Left lung (tissue), 10 donors: ENCODE measurements around the gene RORC. TPM values are rescaled to one million over a fixed set of nuclear protein-coding genes. Genes with fewer than 3 reads are reported as not detected.

Source experiments
- ATAC-seq: fragments of 200-7000 bp; cut with Tn5 transposase; one replicate; pipeline ENCODE4 v1.9.1; 2020; ENCODE audit warnings: moderate library complexity
- DNase-seq, 4 donors: peaks; one replicate each; pipeline ENCODE4 v3.0.0-alpha.2; 2013 to 2020
- H3K27ac ChIP-seq, 2 donors: fragments of 200-600 bp; sonication (generic) in 1 of 2; one replicate each; pipeline versions ENCODE4 v1.5.0 to v1.8.0; 2020 to 2021
- H3K27me3 ChIP-seq, 2 donors: fragments of 200-600 bp; sonication (generic) in 1 of 2; one replicate each; pipeline versions ENCODE4 v1.5.0 to v1.8.0; 2020 to 2021
- H3K36me3 ChIP-seq, 2 donors: fragments of 200-600 bp; sonication (generic) in 1 of 2; one replicate each; pipeline versions ENCODE4 v1.5.0 to v1.8.0; 2020 to 2021
- H3K4me1 ChIP-seq, 2 donors: fragments of 200-600 bp; one replicate each; pipeline ENCODE4 v1.8.0; 2021
- H3K4me3 ChIP-seq, 2 donors: fragments of 200-600 bp; sonication (generic) in 1 of 2; one replicate each; pipeline versions ENCODE4 v1.5.0 to v1.8.0; 2020 to 2021; ENCODE audit warnings: mild to moderate bottlenecking in 1 of 2
- H3K9me3 ChIP-seq, 2 donors: fragments of 200-600 bp; sonication (generic) in 1 of 2; one replicate each; pipeline versions ENCODE4 v1.5.0 to v1.8.0; 2020 to 2021
- intact Hi-C, 2 donors: fragments of 100-400 bp; cut with DNase I; formaldehyde crosslinking; loops; one replicate each; pipeline versions ENCODE4 v1.11.2 to v1.14.2; 2022
- polyA plus RNA-seq, 6 donors: library from polyadenylated mRNA; unstranded; fragments of 120-200 nt; gene quantifications; one replicate each; pipeline ENCODE4 v1.2.1, GENCODE V29; 2013; ENCODE audit not compliant: insufficient read length in 6 of 6
- total RNA-seq, 2 donors: library from RNA; stranded (reverse); fragmentation: NEBNext Ultra II Directional; extraction: Animal tissue kit (Norgen Biotek cat#: 25700); gene quantifications; one replicate each; pipeline ENCODE4 v1.2.1, GENCODE V29; 2021
- TF ChIP-seq, protein P1 (sequence below), 2 donors: fragments of 200-600 bp; sonication (generic) in 1 of 2; IDR thresholded peaks; one replicate each; pipeline versions ENCODE4 v1.5.0 to v1.8.0; 2021; ENCODE audit warnings: antibody characterized with exemption in 2 of 2
- donor health status: DM: no; HTN: yes; CAD: no.
- donor health status: DM: no; HTN: no; CAD: no.

Gene RORC
- total and polyA plus RNA-seq, 8 donors, result 5.4 to 11.8 (median 10.3) TPM

DNA sequence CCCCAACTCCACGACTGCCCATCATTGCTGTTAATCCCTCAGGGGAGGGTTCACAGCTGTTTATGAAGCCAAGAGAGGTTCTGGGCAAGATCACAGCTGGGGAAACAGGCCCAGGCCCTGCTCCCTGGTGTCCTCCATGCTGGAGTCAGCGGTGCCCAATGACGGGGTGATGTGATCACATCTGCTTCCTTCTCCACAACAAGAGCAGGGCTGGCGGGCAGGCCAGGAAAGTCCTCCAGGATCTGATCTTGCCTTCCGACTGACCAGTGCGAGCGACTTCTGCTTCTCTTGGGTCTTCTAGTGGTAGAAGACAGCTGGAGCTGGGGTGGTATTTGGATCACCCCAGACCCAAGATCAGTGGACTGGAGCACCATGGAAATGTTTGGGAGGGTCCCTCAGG lies 25.4 kb downstream of the RORC start:
- Histone ChIP-seq H3K27ac (no peak overlapping the region), H3K9me3 (no peaks in the 10 kb centered on the region), H3K27me3 (no peaks in the 10 kb centered on the region), H3K4me3 (no peak overlapping the region), H3K36me3 (no peaks in the 10 kb centered on the region), H3K4me1 (no peaks in the 10 kb centered on the region)
- intact Hi-C loops, result no loop called here
- ATAC-seq, result no peak
- TF ChIP-seq, protein P1, sequence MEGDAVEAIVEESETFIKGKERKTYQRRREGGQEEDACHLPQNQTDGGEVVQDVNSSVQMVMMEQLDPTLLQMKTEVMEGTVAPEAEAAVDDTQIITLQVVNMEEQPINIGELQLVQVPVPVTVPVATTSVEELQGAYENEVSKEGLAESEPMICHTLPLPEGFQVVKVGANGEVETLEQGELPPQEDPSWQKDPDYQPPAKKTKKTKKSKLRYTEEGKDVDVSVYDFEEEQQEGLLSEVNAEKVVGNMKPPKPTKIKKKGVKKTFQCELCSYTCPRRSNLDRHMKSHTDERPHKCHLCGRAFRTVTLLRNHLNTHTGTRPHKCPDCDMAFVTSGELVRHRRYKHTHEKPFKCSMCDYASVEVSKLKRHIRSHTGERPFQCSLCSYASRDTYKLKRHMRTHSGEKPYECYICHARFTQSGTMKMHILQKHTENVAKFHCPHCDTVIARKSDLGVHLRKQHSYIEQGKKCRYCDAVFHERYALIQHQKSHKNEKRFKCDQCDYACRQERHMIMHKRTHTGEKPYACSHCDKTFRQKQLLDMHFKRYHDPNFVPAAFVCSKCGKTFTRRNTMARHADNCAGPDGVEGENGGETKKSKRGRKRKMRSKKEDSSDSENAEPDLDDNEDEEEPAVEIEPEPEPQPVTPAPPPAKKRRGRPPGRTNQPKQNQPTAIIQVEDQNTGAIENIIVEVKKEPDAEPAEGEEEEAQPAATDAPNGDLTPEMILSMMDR (IDR thresholded peaks at IDR 0.05), result no peak
- DNase-seq, result no peak

DNA sequence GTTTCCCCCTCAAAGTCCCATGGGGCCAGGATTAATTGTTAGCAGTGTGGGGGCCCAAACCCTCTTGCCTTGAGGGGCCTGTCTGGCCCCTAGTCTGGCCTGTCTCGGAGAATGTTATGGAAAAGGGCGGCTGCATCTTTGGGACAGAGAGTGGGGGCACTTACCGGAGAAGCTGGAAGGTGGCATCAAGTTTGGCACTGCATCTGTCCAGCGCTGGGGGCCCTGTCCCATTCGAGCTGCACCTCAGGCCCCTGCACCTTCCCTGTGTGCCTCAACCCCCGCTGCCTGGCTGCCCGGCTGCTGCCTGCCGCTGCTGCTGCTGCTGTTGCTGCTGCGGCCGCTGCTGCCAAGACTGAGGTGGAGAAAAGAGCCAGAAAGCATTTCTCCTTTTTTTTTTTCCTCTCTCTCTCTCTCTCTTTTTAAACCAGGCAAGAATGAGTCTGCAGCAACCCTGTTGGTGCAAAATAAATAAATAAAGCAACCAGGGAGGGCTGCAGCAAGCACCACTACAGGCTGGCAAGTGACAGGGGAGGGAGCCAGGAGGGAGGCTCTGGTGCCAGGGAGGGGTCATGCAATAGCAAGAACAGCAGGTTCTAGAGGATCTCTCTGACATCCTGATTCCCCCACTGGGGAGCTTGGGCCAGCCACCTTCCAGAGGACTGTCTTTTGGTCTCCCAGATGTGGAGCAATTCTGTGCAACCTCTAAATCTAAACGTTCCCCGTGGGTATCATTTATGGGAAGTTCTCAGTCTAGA lies 26.4 kb downstream of the RORC start, which contains the start of gene LINGO4:
LINGO4 (minus strand) TSS at position 354 of the 755 bp plus-strand sequence. CDS start 2,715 bp downstream, outside the sequence.
- no peaks in the 10 kb centered on the region for H3K4me1 ChIP-seq
- TF ChIP-seq, protein P1 (IDR thresholded peaks at IDR 0.05), result no peak
- DNase-seq, result no peak
- H3K36me3 ChIP-seq, result no peaks in the 10 kb centered on the region
- no peaks in the 10 kb centered on the region for H3K9me3 ChIP-seq
- no peak within 1 kb of the TSS for H3K27ac ChIP-seq
- intact Hi-C loops, result no loop called here
- H3K4me3 ChIP-seq, result no peak within 1 kb of the TSS
- peaks cover 0 to 8% of the 10 kb centered on the region in 2 donors for H3K27me3 ChIP-seq
- no peak for ATAC-seq

DNA sequence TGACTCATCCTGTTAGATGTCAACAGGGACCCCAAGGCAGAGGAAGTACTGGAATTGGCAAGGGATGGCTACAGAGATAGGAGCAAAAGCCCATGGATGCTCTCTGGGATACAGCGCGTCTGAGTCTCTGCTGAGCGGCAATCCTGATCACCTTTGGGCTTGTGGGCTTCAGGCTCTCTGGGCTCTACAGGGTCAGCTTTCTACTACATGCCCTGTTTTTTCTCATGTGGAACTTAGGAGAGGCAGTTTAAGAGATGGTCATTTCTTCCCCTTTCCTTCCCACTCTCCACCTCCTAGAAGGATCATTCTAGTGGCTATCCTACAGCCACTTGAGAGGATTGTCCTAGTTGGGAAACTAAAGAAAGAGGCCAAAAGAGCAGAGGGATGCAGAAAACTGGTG lies 27.7 kb downstream of the RORC start:
- DNase-seq (no peak), ATAC-seq (no peak)
- Histone ChIP-seq H3K27ac (no peak overlapping the region), H3K36me3 (no peaks in the 10 kb centered on the region), H3K9me3 (no peaks in the 10 kb centered on the region), H3K4me3 (no peak overlapping the region), H3K4me1 (no peaks in the 10 kb centered on the region), H3K27me3 (peaks cover 0 to 17% of the 10 kb centered on the region in 2 donors)
- TF ChIP-seq, protein P1 (IDR thresholded peaks at IDR 0.05), result no peak
- intact Hi-C loops, result no loop called here

DNA sequence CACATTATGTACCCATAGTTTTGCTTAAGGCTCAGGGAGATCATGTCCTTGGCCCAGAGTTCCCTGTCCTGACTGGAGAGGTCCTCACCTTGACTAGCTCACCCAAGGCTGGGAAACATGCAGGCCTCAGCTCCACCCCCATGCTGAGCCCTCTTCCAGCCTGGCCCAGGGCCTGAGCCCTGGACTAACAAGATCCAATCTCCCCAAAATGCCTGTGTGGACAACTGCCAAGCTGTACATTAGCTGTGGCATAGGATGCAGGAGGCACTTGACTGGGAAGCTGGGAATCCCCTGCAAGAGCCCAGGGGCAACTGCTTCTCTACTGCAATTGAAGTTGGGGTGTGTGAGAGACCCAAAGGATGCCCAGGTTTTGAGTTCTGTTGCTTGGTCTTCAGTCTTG lies 28.4 kb downstream of the RORC start:
- intact Hi-C loops, result no loop called here
- no peak overlapping the region for H3K4me3 ChIP-seq
- H3K9me3 ChIP-seq, result no peaks in the 10 kb centered on the region
- H3K27me3 ChIP-seq, result peaks cover 0 to 17% of the 10 kb centered on the region in 2 donors
- no peak for ATAC-seq
- TF ChIP-seq, protein P1 (IDR thresholded peaks at IDR 0.05), result no peak
- H3K27ac ChIP-seq, result no peak overlapping the region
- DNase-seq, result no peak
- H3K4me1 ChIP-seq, result no peaks in the 10 kb centered on the region
- H3K36me3 ChIP-seq, result no peaks in the 10 kb centered on the region

DNA sequence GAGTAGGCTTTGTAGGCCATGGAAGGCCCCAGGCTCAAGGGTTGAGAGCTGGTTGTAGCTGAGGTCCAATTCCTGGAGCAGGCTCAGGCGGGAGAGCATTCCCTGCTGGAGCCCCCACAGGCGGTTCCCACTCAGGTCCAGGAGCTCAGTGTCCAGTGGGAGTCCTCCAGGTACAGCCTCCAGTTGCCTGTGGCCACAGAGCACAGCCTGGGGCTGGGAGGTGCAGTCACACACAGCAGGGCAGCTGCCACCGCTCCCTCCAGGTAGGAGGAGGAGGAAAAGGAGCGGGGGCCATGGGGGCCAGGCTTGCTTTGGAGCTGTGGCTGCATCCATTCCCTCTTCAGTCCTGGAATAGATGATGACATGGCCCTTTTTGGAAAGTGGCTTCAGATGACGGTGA lies 29.2 kb downstream of the RORC start:
- DNase-seq, result no peak

More for the DNA sequence above, 29.2 kb downstream of the RORC start:
- TF ChIP-seq, protein P1 (IDR thresholded peaks at IDR 0.05), result no peak
- no peaks in the 10 kb centered on the region for H3K9me3 ChIP-seq
- no peak overlapping the region for H3K27ac ChIP-seq
- H3K36me3 ChIP-seq, result no peaks in the 10 kb centered on the region
- H3K27me3 ChIP-seq, result peaks cover 0 to 17% of the 10 kb centered on the region in 2 donors
- no peaks in the 10 kb centered on the region for H3K4me1 ChIP-seq
- ATAC-seq, result no peak
- no peak overlapping the region for H3K4me3 ChIP-seq
- intact Hi-C loops, result no loop called here
